HG02973 (cell line): Measurements from ENCODE around the gene CFAP107.
"Not testable (repeated sequence)": the region's sequence is repeated elsewhere in the genome, so short reads cannot be mapped to it uniquely, and the experiment has no call there.

ENCODE experiments used
- ATAC-seq: cut with Tn5 transposase; IDR thresholded peaks from one replicate; pipeline ENCODE4 v1.9.1; 2021; ENCODE audit warnings: moderate library complexity; ENCODE audit not compliant: unreplicated experiment

CFAP107 gene

DNA sequence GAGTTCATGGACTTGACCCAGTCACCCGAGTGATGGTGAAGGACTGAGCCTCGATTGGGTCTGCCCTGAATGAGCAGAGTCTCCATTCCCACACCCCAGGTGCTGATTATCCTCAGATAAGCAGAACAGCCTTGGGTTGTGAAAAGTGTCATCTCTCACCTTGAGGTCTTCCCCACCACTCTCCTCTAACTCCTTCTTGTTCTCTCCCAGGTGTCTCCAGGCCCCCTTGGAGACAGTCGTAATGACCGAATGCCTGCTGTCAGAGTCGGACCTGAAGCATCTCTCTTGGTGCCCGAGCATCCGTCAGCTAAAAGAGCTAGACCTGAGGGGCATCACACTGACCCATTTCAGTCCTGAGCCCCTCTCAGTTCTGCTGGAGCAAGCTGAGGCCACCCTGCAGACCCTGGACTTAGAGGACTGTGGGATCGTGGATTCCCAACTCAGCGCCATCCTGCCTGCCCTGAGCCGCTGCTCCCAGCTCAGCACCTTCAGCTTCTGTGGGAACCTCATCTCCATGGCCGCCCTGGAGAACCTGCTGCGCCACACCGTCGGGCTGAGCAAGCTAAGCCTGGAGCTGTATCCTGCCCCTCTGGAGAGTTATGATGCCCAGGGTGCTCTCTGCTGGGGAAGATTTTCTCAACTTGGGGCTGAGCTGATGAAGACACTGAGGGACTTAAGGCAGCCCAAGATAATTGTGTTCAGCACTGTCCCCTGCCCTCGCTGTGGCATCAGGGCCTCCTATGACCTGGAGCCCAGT, 31.0 kb downstream of the CFAP107 start:
- no peak for ATAC-seq

DNA sequence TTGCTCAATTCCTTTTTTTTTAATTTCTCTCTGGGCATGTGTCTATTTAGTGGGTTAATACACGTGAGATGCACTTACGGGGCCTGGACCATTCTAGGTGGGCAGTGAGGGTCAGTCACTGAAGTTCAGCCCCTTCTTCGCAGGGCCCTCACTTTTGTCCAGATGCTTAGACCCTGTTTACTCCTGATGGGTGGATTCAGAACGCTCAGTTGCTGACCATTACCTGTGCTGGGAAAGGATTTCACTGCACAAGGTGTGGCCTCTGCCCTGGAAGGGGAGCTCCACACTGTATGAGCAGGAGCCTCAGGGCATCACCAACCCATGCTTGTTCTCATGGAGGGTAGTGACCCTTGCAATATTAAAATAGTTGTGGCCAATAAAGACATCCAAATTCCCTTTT, 32.1 kb downstream of the CFAP107 start:
- ATAC-seq = no peak

DNA sequence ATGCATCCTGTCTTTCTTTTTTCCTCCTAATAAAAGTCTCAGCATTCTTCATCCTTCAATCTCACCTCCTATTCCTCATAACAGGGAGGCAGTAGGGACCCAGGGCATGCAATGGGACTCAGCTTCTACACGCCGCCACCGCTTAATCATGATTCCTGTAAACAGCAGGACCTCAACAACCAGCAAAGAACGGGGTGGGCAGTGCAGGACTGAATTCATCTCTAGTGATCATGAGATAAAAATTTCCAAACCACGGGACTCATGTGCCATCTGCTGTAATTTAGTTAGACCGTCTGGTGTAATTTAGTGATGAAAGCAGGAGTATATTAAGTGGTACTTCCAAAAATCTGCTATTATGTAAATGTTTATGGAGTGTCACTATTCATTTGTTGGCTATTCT, 32.9 kb downstream of the CFAP107 start:
- ATAC-seq = no peak

DNA sequence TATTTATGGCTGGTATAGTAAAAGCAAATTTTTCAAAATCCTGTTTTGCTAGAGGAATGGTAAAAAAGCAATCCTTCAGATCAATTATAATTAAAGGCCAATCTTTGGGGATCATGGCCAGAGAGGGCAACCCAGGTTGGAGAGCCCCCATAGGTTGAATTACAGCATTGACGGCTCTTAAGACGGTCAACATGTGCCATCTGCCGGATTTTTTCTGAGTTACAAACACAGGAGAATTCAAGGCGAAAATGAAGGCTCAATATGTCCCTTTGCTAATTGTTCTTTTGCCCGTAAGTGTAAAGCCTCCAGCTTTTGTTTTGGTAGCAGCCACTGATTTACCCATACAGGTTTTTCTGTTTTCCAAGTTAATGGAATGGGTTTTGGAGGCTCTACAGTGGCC, 35.5 kb downstream of the CFAP107 start:
- ATAC-seq = not testable (repeated sequence)

DNA sequence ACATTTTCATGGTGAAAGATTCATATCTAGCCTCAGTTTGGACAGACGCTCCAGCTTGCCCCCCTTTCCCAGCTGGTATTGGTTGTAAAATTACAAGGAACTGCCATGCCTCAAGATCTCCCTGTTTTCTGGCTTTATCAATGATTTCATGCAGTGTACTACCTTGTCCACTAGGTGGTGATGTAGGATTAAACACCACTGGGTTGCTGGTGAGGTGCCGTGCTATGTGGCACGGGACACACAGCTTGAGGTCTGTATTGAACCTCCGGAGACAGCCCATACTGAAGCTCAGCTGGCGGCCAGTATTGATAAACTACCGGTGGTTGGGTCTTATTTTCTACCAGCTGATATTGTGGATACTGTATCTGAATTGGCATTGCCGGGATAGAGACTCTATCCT, 37.8 kb downstream of the CFAP107 start:
- ATAC-seq = not testable (repeated sequence)

DNA sequence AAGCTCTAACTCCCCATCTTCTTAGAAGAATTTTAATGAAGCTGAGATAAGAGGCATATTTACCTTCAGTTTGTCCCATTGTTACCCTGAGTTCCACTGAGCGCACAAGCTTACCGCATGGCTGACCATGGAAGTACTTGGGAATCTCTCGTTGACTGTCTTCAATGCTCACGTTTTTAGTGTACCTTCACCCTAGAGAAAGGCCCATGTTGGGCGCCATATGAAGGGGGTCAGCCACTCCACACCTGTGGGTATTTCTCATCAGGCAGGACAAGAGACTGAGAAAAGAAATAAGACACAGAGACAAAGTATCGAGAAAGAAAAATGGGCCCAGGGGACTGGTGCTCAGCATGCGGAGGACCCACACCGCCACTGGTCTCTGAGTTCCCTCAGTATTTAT, 38.7 kb downstream of the CFAP107 start:
- not testable (repeated sequence) for ATAC-seq

DNA sequence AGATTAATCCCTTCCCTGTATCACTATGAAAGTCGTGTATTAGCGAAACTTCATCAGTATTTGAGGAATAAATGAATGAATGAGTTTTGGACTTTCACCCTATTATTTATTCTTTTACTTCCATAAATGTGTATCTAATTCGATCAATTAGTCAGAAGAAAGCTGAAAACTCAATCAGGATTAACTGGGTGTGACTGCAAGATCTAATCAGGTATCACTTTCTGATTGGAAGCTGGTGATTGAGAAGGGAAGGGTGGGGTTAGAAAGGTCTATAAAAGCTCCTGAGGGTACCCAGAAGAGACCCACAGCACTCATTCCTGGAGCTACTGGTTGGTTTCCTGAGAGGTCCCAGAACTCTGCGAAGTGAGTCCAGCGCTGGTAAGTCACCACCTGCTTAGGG, 45.1 kb downstream of the CFAP107 start, which contains the start of gene PRAMEF1:
PRAMEF1 (plus strand) TSS at position 301 of the 400 bp plus-strand sequence. CDS start 1,831 bp downstream, outside the sequence.
- not testable (repeated sequence) for ATAC-seq

GRCh38 chr1:12798911-12799310, 52.9 kb downstream of the CFAP107 start:
- no peak for ATAC-seq

DNA sequence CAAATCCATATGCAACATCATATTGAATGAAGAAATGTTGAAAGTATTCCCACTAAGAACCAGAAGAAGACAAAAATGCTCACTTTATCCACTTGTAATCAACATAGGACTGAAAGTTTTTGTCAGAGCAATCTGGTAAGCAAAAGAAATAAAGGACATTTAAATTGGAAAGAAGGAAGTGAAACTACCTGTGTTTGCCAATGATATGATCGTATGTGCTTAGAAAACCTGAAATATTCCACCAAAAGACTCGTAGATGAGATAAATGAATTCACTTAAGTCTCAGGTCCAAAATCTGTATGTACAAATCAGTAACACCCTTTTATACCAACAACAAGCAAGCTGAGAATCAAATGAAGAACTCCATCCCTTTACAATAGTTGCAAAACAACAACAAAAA, 53.7 kb downstream of the CFAP107 start:
- no peak for ATAC-seq

DNA sequence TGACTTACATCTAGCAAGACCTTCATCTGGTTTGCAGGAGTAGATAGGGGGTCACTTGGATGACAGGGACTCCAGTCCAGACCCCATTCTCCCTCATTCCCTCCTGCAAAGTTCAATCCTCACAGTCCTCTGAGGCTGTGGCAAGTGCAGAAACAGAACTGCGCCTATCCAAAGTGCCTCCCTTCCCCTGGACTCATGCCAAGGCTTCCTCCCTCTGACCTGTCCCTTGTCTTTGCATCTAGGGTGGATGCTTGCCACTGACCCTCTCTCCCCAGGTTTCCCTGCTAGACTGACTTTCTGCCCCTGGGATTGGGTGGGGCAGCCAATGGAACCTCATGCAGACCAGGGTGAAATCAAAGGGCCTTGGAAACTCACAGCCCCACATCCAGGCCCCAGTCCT, 63.9 kb downstream of the CFAP107 start:
- ATAC-seq = no peak

- ATAC-seq = no peak
Observed at GRCh38 chr1:12810691-12811408, 64.8 kb downstream of the CFAP107 start.

- no peak for ATAC-seq
Observed at GRCh38 chr1:12811409-12811784, 65.4 kb downstream of the CFAP107 start.
